GM18505 (cell line): ENCODE results near the gene SDC1.

Experiments
- ATAC-seq: cut with Tn5 transposase; IDR thresholded peaks from one replicate; pipeline ENCODE4 v1.9.1; 2021; ENCODE audit not compliant: unreplicated experiment
- POLR2A ChIP-seq: IDR thresholded peaks from 4 replicates; pipeline ENCODE4 v1.6.1; 2011; ENCODE audit warnings: borderline replicate concordance; ENCODE audit not compliant: insufficient read depth, insufficient read length; ENCODE audit errors: extremely low read depth

SDC1 gene

GRCh38 chr2:20168048-20168726, 56.7 kb downstream of the SDC1 start:
- TF ChIP-seq POLR2A = no peak
- no peak for ATAC-seq

- no peak for ATAC-seq
- no peak for TF ChIP-seq POLR2A
Observed at GRCh38 chr2:20167356-20167755, 57.6 kb downstream of the SDC1 start.

- no peak for TF ChIP-seq POLR2A
- ATAC-seq = no peak
Observed at GRCh38 chr2:20165677-20166509, 59.0 kb downstream of the SDC1 start.

- ATAC-seq = no peak
- TF ChIP-seq POLR2A = no peak
Observed at GRCh38 chr2:20164734-20165478, 60.0 kb downstream of the SDC1 start.

GRCh38 chr2:20164061-20164733, 60.7 kb downstream of the SDC1 start:
- TF ChIP-seq POLR2A = no peak
- no peak for ATAC-seq

GRCh38 chr2:20159411-20160070, 65.4 kb downstream of the SDC1 start:
- no peak for ATAC-seq
- no peak for TF ChIP-seq POLR2A

GRCh38 chr2:20157193-20157891, 67.6 kb downstream of the SDC1 start:
- no peak for ATAC-seq

GRCh38 chr2:20156836-20157192, 68.1 kb downstream of the SDC1 start:
- no peak for TF ChIP-seq POLR2A
- no peak for ATAC-seq

More at GRCh38 chr2:20157193-20157891, 67.6 kb downstream of the SDC1 start:
- TF ChIP-seq POLR2A = no peak

GRCh38 chr2:20156076-20156759, 68.7 kb downstream of the SDC1 start:
- ATAC-seq = no peak

GRCh38 chr2:20153131-20153851, 71.6 kb downstream of the SDC1 start:
- TF ChIP-seq POLR2A = no peak
- ATAC-seq = no peak

More at GRCh38 chr2:20156076-20156759, 68.7 kb downstream of the SDC1 start:
- no peak for TF ChIP-seq POLR2A
